ENCODE data around the gene ECT2. TPM values are rescaled to one million over a fixed set of nuclear protein-coding genes. Genes with fewer than 3 reads are reported as not detected.

Gene ECT2
- total RNA-seq, 3 donors from 2014 or later (not counting 1 experiment from before 2014, with no cell fraction given) = 2.9 to 7.0 (median 4.8) TPM

DNA sequence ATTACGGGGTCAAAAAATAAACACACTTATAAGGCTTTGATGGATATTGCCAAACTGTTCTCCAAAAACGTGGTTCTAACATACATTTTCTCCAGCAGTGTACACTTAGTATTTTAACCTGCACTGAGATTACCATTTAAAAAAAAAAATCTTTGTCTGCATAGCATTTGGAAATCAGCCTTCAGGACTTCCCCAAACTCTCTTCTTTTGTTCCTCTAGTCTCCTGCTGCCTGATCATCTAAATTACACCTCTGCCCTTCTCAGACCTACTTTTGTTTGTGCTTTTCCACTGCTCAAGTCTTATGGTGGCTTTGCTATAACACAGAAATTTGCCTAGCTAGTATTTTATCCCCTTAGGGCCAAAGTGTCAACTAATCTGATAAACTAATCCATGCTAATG is 43.5 kb upstream of the ECT2 start:
- ATAC-seq (no peak), DNase-seq (no peak)
- Mint-ChIP-seq H3K4me1 (peaks cover 34 to 36% of the 10 kb centered on the region in 2 donors), H3K36me3 (no peaks in the 10 kb centered on the region), H3K9me3 (no peaks in the 10 kb centered on the region), H3K27me3 (ENCODE audit: low read depth in 2 of 2) (no peaks in the 10 kb centered on the region), H3K27ac (no peak overlapping the region), H3K4me3 (no peak overlapping the region)
- Histone ChIP-seq H3K27me3 (ENCODE audit: control insufficient read depth, insufficient read depth, low read length) (no peaks in the 10 kb centered on the region), H3K4me1 (ENCODE audit: control insufficient read depth, insufficient read depth, low read length) (peaks cover 10% of the 10 kb centered on the region), H3K9me3 (ENCODE audit: control insufficient read depth, insufficient read depth, low read length) (no peaks in the 10 kb centered on the region), H3K4me3 (ENCODE audit: low read length) (no peak overlapping the region), H3K36me3 (ENCODE audit: control insufficient read depth, insufficient read depth, low read length) (no peaks in the 10 kb centered on the region), H3K27ac (ENCODE audit: low read length) (no peak overlapping the region)
- intact Hi-C loops (cut with micrococcal nuclease) = no loop called here
- 85% methylated on average over 2 of the region's 2 CpGs for WGBS (ENCODE audit: insufficient coverage)
- TF ChIP-seq, protein P1, sequence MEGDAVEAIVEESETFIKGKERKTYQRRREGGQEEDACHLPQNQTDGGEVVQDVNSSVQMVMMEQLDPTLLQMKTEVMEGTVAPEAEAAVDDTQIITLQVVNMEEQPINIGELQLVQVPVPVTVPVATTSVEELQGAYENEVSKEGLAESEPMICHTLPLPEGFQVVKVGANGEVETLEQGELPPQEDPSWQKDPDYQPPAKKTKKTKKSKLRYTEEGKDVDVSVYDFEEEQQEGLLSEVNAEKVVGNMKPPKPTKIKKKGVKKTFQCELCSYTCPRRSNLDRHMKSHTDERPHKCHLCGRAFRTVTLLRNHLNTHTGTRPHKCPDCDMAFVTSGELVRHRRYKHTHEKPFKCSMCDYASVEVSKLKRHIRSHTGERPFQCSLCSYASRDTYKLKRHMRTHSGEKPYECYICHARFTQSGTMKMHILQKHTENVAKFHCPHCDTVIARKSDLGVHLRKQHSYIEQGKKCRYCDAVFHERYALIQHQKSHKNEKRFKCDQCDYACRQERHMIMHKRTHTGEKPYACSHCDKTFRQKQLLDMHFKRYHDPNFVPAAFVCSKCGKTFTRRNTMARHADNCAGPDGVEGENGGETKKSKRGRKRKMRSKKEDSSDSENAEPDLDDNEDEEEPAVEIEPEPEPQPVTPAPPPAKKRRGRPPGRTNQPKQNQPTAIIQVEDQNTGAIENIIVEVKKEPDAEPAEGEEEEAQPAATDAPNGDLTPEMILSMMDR (IDR thresholded peaks at IDR 0.05) = no peak

DNA sequence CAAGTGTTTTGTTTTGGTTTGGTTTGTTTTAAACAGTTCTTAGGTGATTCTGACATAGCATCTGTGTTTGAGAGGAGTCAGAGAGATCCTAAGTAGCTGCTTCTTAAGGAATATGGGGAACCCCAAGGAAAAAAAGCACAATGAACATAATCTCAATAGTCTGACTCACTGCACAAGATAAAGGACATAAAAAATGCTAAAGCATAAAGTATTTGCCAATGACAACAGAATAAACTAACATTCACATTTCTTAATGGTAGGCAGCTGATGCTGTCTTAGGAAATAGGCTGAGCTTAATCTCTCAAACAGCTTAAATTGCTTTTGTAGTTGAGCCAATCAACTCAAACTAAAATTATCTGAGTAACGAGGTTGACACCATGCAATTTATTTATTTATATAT is 42.6 kb upstream of the ECT2 start:
- no CpG with 5 or more reads among the region's 1 CpG for WGBS (ENCODE audit: insufficient coverage)
- TF ChIP-seq, protein P1 (IDR thresholded peaks at IDR 0.05) = no peak
- Mint-ChIP-seq H3K9me3 (no peaks in the 10 kb centered on the region), H3K36me3 (no peaks in the 10 kb centered on the region), H3K27ac (no peak overlapping the region), H3K27me3 (ENCODE audit: low read depth in 2 of 2) (no peaks in the 10 kb centered on the region), H3K4me1 (peaks cover 28 to 34% of the 10 kb centered on the region in 2 donors), H3K4me3 (no peak overlapping the region)
- Histone ChIP-seq H3K4me3 (ENCODE audit: low read length) (no peak overlapping the region), H3K4me1 (ENCODE audit: control insufficient read depth, insufficient read depth, low read length) (peaks cover 10% of the 10 kb centered on the region), H3K9me3 (ENCODE audit: control insufficient read depth, insufficient read depth, low read length) (no peaks in the 10 kb centered on the region), H3K36me3 (ENCODE audit: control insufficient read depth, insufficient read depth, low read length) (no peaks in the 10 kb centered on the region), H3K27me3 (ENCODE audit: control insufficient read depth, insufficient read depth, low read length) (no peaks in the 10 kb centered on the region), H3K27ac (ENCODE audit: low read length) (no peak overlapping the region)
- intact Hi-C loops (cut with micrococcal nuclease) = no loop called here
- no peak for ATAC-seq
- no peak for DNase-seq

DNA sequence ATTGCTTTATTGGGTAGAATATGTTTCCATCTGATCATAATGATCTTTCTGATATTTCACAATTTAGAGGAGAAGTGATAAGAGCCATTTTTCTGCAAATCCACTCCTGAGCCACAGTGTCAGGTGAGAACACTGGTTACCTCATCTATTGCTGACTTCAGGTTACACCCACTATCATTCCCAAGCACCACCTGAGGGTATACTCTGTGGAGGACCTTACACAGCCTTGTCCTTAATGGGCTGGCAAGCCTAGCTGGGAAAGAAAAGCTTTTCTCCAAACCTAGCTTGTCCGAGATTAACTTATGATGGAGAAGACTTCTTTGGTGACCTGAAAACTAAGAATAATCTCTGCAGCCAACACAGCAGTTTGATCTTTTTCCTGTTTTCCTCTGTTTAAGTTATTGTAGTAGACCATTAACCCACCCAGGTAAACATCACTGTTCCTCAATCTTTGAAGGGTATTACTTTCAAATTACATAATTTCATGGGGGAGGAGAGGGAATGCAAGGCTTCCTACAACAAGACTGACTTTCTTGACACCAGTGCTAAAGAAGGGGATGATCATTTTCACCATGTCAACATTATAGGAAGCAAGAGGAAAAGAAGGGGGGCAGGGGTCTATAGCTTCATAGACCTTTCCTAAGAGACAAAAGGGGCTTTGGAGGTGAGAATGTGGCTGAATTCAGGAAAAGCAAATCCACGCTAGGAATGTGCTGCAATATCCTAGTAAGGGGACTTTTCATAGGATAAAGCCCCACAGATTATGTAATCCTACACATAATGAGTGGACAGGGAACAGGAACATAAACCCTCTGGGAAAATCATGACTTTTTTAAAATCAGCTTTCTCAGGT is 41.4 kb upstream of the ECT2 start:
- H3K9me3 ChIP-seq (ENCODE audit: control insufficient read depth, insufficient read depth, low read length) = no peaks in the 10 kb centered on the region
- H3K4me1 Mint-ChIP-seq = peaks cover 28 to 34% of the 10 kb centered on the region in 2 donors
- H3K4me3 Mint-ChIP-seq = peak overlapping the region; percentile 96
- ATAC-seq (no peak), DNase-seq (no peak)
- TF ChIP-seq, protein P1 (IDR thresholded peaks at IDR 0.05) = no peak
- H3K36me3 Mint-ChIP-seq = no peaks in the 10 kb centered on the region
- no peak overlapping the region for H3K4me3 ChIP-seq (ENCODE audit: low read length)
- no peak overlapping the region for H3K27ac ChIP-seq (ENCODE audit: low read length)
- no peaks in the 10 kb centered on the region for H3K27me3 ChIP-seq (ENCODE audit: control insufficient read depth, insufficient read depth, low read length)
- intact Hi-C loops (cut with micrococcal nuclease) = no loop called here
- peaks cover 10% of the 10 kb centered on the region for H3K4me1 ChIP-seq (ENCODE audit: control insufficient read depth, insufficient read depth, low read length)
- H3K27ac Mint-ChIP-seq = peak overlapping the region; percentile 44 to 66
- H3K9me3 Mint-ChIP-seq = no peaks in the 10 kb centered on the region
- WGBS (ENCODE audit: insufficient coverage) = 100% methylated on average over 1 of the region's 2 CpGs
- no peaks in the 10 kb centered on the region for H3K27me3 Mint-ChIP-seq (ENCODE audit: low read depth in 2 of 2)
- H3K36me3 ChIP-seq (ENCODE audit: control insufficient read depth, insufficient read depth, low read length) = no peaks in the 10 kb centered on the region
